SK-N-SH (cell line): Measurements from ENCODE around the gene CCDC88C.

Source experiments
- CTCF ChIP-seq: fragments of 200-600 bp; sonication (generic); IDR thresholded peaks from 2 replicates; pipeline ENCODE4 v1.6.1; 2017; ENCODE audit warnings: antibody characterized with exemption, mild to moderate bottlenecking, moderate library complexity
- FOXJ3 ChIP-seq: sonication (generic); formaldehyde crosslinking; IDR thresholded peaks from 2 replicates; pipeline ENCODE4 v1.5.1; 2020; ENCODE audit warnings: mild to moderate bottlenecking, missing genetic modification reagents
- POLR2AphosphoS5 ChIP-seq: IDR thresholded peaks from 2 replicates; pipeline ENCODE4 v1.6.1; 2012; ENCODE audit warnings: low read depth, low read length
- RFX5 ChIP-seq: IDR thresholded peaks from 2 replicates; pipeline ENCODE4 v1.6.1; 2012; ENCODE audit warnings: mild to moderate bottlenecking, improper control_type of control experiment, low read length
- TF ChIP-seq, protein P1 (sequence below): IDR thresholded peaks from 2 replicates; pipeline ENCODE4 v1.4.0; 2012; ENCODE audit warnings: low read depth
- TF ChIP-seq, protein P2 (sequence below): IDR thresholded peaks from 2 replicates; pipeline ENCODE4; 2012

- no peak for TF ChIP-seq CTCF
- TF ChIP-seq, protein P1, sequence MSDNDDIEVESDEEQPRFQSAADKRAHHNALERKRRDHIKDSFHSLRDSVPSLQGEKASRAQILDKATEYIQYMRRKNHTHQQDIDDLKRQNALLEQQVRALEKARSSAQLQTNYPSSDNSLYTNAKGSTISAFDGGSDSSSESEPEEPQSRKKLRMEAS = no peak
- TF ChIP-seq POLR2AphosphoS5 = no peak
- TF ChIP-seq RFX5 = no peak
- TF ChIP-seq, protein P2, sequence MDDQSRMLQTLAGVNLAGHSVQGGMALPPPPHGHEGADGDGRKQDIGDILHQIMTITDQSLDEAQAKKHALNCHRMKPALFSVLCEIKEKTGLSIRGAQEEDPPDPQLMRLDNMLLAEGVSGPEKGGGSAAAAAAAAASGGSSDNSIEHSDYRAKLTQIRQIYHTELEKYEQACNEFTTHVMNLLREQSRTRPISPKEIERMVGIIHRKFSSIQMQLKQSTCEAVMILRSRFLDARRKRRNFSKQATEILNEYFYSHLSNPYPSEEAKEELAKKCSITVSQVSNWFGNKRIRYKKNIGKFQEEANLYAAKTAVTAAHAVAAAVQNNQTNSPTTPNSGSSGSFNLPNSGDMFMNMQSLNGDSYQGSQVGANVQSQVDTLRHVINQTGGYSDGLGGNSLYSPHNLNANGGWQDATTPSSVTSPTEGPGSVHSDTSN = no peak
- TF ChIP-seq FOXJ3 = no peak
Measured at GRCh38 chr14:91309756-91310280, 107.8 kb downstream of the CCDC88C start.
